GM18520 (cell line): ENCODE data around the gene PCNX2.
"Not testable (repeated sequence)": the region's sequence is repeated elsewhere in the genome, so short reads cannot be mapped to it uniquely, and the experiment has no call there.

Source experiments
- ATAC-seq: cut with Tn5 transposase; IDR thresholded peaks from one replicate; pipeline ENCODE4 v1.9.1; 2021; ENCODE audit not compliant: unreplicated experiment

The PCNX2 gene

GRCh38 chr1:233233508-233234040 lies 62.0 kb downstream of the PCNX2 start:
- no peak for ATAC-seq

GRCh38 chr1:233230011-233230410 lies 65.5 kb downstream of the PCNX2 start:
- no peak for ATAC-seq

GRCh38 chr1:233229288-233229687 lies 66.2 kb downstream of the PCNX2 start:
- ATAC-seq: no peak

- ATAC-seq: no peak
Measured at GRCh38 chr1:233227930-233228465, 67.5 kb downstream of the PCNX2 start.

GRCh38 chr1:233224311-233224710 lies 71.2 kb downstream of the PCNX2 start:
- no peak for ATAC-seq

- ATAC-seq: no peak
Measured at GRCh38 chr1:233217832-233218231, 77.7 kb downstream of the PCNX2 start.

GRCh38 chr1:233216009-233216408 lies 79.5 kb downstream of the PCNX2 start:
- no peak for ATAC-seq

GRCh38 chr1:233215135-233215760 lies 80.3 kb downstream of the PCNX2 start:
- ATAC-seq: no peak

GRCh38 chr1:233211595-233211994 lies 83.9 kb downstream of the PCNX2 start:
- no peak for ATAC-seq

- ATAC-seq: no peak
Measured at GRCh38 chr1:233211106-233211505, 84.4 kb downstream of the PCNX2 start.

- ATAC-seq: no peak
Measured at GRCh38 chr1:233209481-233209880, 86.0 kb downstream of the PCNX2 start.

- ATAC-seq: no peak
Measured at GRCh38 chr1:233208687-233209086, 86.8 kb downstream of the PCNX2 start.

GRCh38 chr1:233197940-233198339 lies 97.6 kb downstream of the PCNX2 start:
- no peak for ATAC-seq

- no peak for ATAC-seq
Measured at GRCh38 chr1:233193741-233194140, 101.8 kb downstream of the PCNX2 start.

- no peak for ATAC-seq
Measured at GRCh38 chr1:233190987-233191386, 104.5 kb downstream of the PCNX2 start.

- no peak for ATAC-seq
Measured at GRCh38 chr1:233189526-233189925, 106.0 kb downstream of the PCNX2 start.

GRCh38 chr1:233188061-233188460 lies 107.5 kb downstream of the PCNX2 start:
- ATAC-seq: no peak

GRCh38 chr1:233183226-233184020 lies 112.1 kb downstream of the PCNX2 start:
- no peak for ATAC-seq

GRCh38 chr1:233182587-233182986 lies 112.9 kb downstream of the PCNX2 start:
- no peak for ATAC-seq

GRCh38 chr1:233180641-233181364 lies 114.7 kb downstream of the PCNX2 start:
- ATAC-seq: no peak

GRCh38 chr1:233179638-233180037 lies 115.9 kb downstream of the PCNX2 start:
- ATAC-seq: not testable (repeated sequence)
